Endothelial cell of umbilical vein (primary cell): ENCODE data around the gene SNAI3. TPM values are rescaled to one million over a fixed set of nuclear protein-coding genes. Genes with fewer than 3 reads are reported as not detected.

Source experiments
- BruUV-seq: library from RNA; stranded (reverse); fragments of 400-500 nt; replicated peaks from 2 replicates; lab custom pipeline; 2021; lab: Mats Ljungman, UMichigan
- CTCF ChIA-PET: fragments of 300-600, 350-600 bp; sonication (Branson Sonifier 250); formaldehyde crosslinking; loops from one replicate; lab custom pipeline; 2021; ENCODE audit warnings: antibody characterized with exemption, inconsistent platforms; lab: Charles Lee
- POLR2A ChIA-PET: fragments of 300-600, 350-600 bp; sonication (Branson Sonifier 250); formaldehyde crosslinking; loops from one replicate; lab custom pipeline; 2021; ENCODE audit warnings: antibody characterized with exemption, inconsistent platforms; lab: Charles Lee
- DNase-seq: peaks from one replicate; pipeline ENCODE4 v3.0.0-alpha.2; 2011; ENCODE audit warnings: low read depth, low spot score
- FAIRE-seq: peaks from 2 replicates; lab custom pipeline; 2011; peaks lifted over from hg19 to GRCh38; lab: Jason Lieb, UNC
- H2AFZ ChIP-seq: 2 replicates; pipeline ENCODE4 v1.6.0; 2012; ENCODE audit warnings: low read depth, low read length, control low read depth, inconsistent platforms
- H3K27ac ChIP-seq: 2 replicates; pipeline ENCODE4 v1.5.1; 2011; ENCODE audit warnings: low read depth, mild to moderate bottlenecking, control low read depth, low read length, moderate library complexity; ENCODE audit not compliant: insufficient read depth
- H3K27me3 ChIP-seq, 2 experiments: 2 replicates each; pipeline versions ENCODE4 v1.6.0 to v1.6.1; 2011; ENCODE audit warnings: low read length in 2 of 2, mixed read lengths in 1 of 2; ENCODE audit not compliant: control insufficient read depth in 2 of 2, insufficient read depth in 2 of 2
- H3K36me3 ChIP-seq, 2 experiments: 2 replicates in 1 of 2; 3 replicates in 1 of 2; pipeline ENCODE4 v1.5.1; 2011; ENCODE audit warnings: low read length in 2 of 2, mild to moderate bottlenecking in 1 of 2, moderate library complexity in 1 of 2; ENCODE audit not compliant: control insufficient read depth in 2 of 2, insufficient read depth in 2 of 2; ENCODE audit errors: extremely low read depth in 1 of 2
- H3K4me1 ChIP-seq: 3 replicates; pipeline ENCODE4 v1.5.1; 2011; ENCODE audit warnings: mild to moderate bottlenecking, low read length; ENCODE audit not compliant: control insufficient read depth, insufficient read depth; ENCODE audit errors: extremely low read depth
- H3K4me2 ChIP-seq: 2 replicates; pipeline ENCODE4 v1.6.1; 2011; ENCODE audit warnings: low read length, control low read depth, mixed read lengths; ENCODE audit not compliant: insufficient read depth
- H3K4me3 ChIP-seq, 3 experiments: fragments of 200-600 bp in 1 of 3; sonication (generic), shearing (Covaris generic) in 1 of 3; replicated peaks in 1 of 3; 2 replicates each; pipeline ENCODE4 v1.5.1; 2011 to 2016; ENCODE audit warnings: control low read depth in 3 of 3, low read length in 3 of 3, mild to moderate bottlenecking in 2 of 3, inconsistent platforms in 1 of 3, low read depth in 1 of 3, moderate library complexity in 1 of 3; ENCODE audit not compliant: insufficient read depth in 1 of 3
- H3K79me2 ChIP-seq: 2 replicates; pipeline ENCODE4 v1.6.0; 2012; ENCODE audit warnings: low read length, inconsistent platforms; ENCODE audit not compliant: control insufficient read depth, insufficient read depth
- H3K9ac ChIP-seq: replicated peaks from 2 replicates; pipeline ENCODE3; 2011; ENCODE audit warnings: low read length, control low read depth; ENCODE audit not compliant: insufficient read depth; ENCODE audit errors: extremely low read depth
- H3K9me1 ChIP-seq: replicated peaks from 3 replicates; pipeline ENCODE4 v1.6.0; 2011; ENCODE audit warnings: mild to moderate bottlenecking, low read length; ENCODE audit not compliant: control insufficient read depth, insufficient read depth; ENCODE audit errors: extremely low read depth
- H3K9me3 ChIP-seq: replicated peaks from 2 replicates; pipeline ENCODE4 v1.5.1; 2012; ENCODE audit warnings: low read length, inconsistent platforms; ENCODE audit not compliant: control insufficient read depth, insufficient read depth
- H4K20me1 ChIP-seq: replicated peaks from 2 replicates; pipeline ENCODE3; 2011; ENCODE audit warnings: mild to moderate bottlenecking, low read length; ENCODE audit not compliant: control insufficient read depth, insufficient read depth; ENCODE audit errors: extremely low read depth
- CTCF ChIP-seq, 2 donors: IDR thresholded peaks; 1 replicate in 1 of 2; 2 replicates in 1 of 2; pipeline ENCODE4 v1.5.1; 2011; ENCODE audit warnings: low read length in 2 of 2, mild to moderate bottlenecking in 2 of 2, moderate library complexity in 2 of 2, control low read depth in 1 of 2, inconsistent platforms in 1 of 2, low read depth in 1 of 2; ENCODE audit not compliant: insufficient read depth in 1 of 2; ENCODE audit errors: extremely low read depth in 1 of 2
- EZH2 ChIP-seq: IDR thresholded peaks from 2 replicates; pipeline ENCODE4 v1.6.1; 2012; ENCODE audit warnings: borderline replicate concordance, low read depth, mild to moderate bottlenecking, moderate library complexity, low read length, inconsistent platforms; ENCODE audit not compliant: severe bottlenecking
- FOS ChIP-seq: IDR thresholded peaks from 2 replicates; pipeline ENCODE4 v1.6.1; 2011; ENCODE audit warnings: mild to moderate bottlenecking, low read length, moderate library complexity, borderline replicate concordance; ENCODE audit not compliant: insufficient read depth
- GATA2 ChIP-seq: IDR thresholded peaks from 2 replicates; pipeline ENCODE4 v1.7.0; 2011; ENCODE audit warnings: low read depth, mild to moderate bottlenecking, moderate library complexity, mixed read lengths, low read length; ENCODE audit not compliant: insufficient read length, insufficient read depth
- JUN ChIP-seq: IDR thresholded peaks from 2 replicates; pipeline ENCODE4 v1.6.1; 2011; ENCODE audit warnings: borderline replicate concordance, low read depth; ENCODE audit not compliant: insufficient read length, insufficient read depth
- MYC ChIP-seq: IDR thresholded peaks from one replicate; pipeline ENCODE4 v1.6.1; 2011; ENCODE audit warnings: mild to moderate bottlenecking, low read depth, low read length
- POLR2A ChIP-seq: IDR thresholded peaks from 2 replicates; pipeline ENCODE4 v1.6.1; 2012; ENCODE audit warnings: low read depth, mild to moderate bottlenecking, control low read depth, low read length
- POLR2AphosphoS5 ChIP-seq: IDR thresholded peaks from 2 replicates; pipeline ENCODE4 v1.6.1; 2012; ENCODE audit warnings: low read depth, mild to moderate bottlenecking, control low read depth, low read length, moderate library complexity; ENCODE audit not compliant: insufficient read depth
- dilution Hi-C: fragments of 300-500 bp; cut with MboI; formaldehyde crosslinking; loops from one replicate; pipeline ENCODE4 v1.15.0; 2019; ENCODE audit warnings: low sequenced_read_pairs; ENCODE audit not compliant: extremely low pct_ligation_motif_present
- intact Hi-C: fragments of 100-400 bp; cut with micrococcal nuclease; formaldehyde crosslinking; loops from one replicate; pipeline ENCODE4 v1.10.0; 2022
- polyA plus RNA-seq, 4 experiments: library from polyadenylated mRNA; depleted of rRNA in 3 of 4; stranded (reverse) in 3 of 4; unstranded in 1 of 4; fragments of >200 nt; gene quantifications; 2 replicates each; pipeline versions ENCODE4 v1.2.1 to v1.2.3, GENCODE V29; 2011 to 2012; ENCODE audit warnings: missing spikeins in 1 of 4
- total RNA-seq: library from RNA; stranded (reverse); gene quantifications from 2 replicates; pipeline ENCODE4 v1.2.3, GENCODE V29; 2021

SNAI3 gene
- total and polyA plus RNA-seq, 2 donors (not counting 3 experiments of a cell fraction or from before 2014, with no cell fraction given), result 0.30 to 0.31 TPM

GRCh38 chr16:88630941-88631340 lies 55.4 kb downstream of the SNAI3 start:
- Histone ChIP-seq H3K9ac (no peak overlapping the region), H4K20me1 (no peaks in the 10 kb centered on the region), H2AFZ (no peak overlapping the region), H3K27me3 (no peaks in the 10 kb centered on the region), H3K4me3 (no peak overlapping the region), H3K36me3 (peaks cover 2 to 16% of the 10 kb centered on the region in 2 experiments), H3K27ac (no peak overlapping the region), H3K9me3 (no peaks in the 10 kb centered on the region), H3K9me1 (no peaks in the 10 kb centered on the region), H3K4me2 (no peak overlapping the region), H3K4me1 (peaks cover 8% of the 10 kb centered on the region), H3K79me2 (no peaks in the 10 kb centered on the region)
- dilution Hi-C loops, result no loop called here
- POLR2A ChIA-PET, result no interaction called here
- intact Hi-C loops, result no loop called here
- BruUV-seq, result no TSS peak
- CTCF ChIA-PET, result no interaction called here
- DNase-seq (no peak), FAIRE-seq (no peak)
- TF ChIP-seq POLR2A (no peak), MYC (no peak), GATA2 (no peak), FOS (no peak)

GRCh38 chr16:88630433-88630832 lies 55.9 kb downstream of the SNAI3 start:
- BruUV-seq, result no TSS peak
- CTCF ChIA-PET, result no interaction called here
- dilution Hi-C loops, result no loop called here

More at GRCh38 chr16:88630433-88630832, 55.9 kb downstream of the SNAI3 start:
- POLR2A ChIA-PET, result no interaction called here
- TF ChIP-seq CTCF (IDR thresholded peaks at IDR 0.05; ENCODE audit: extremely low read depth in 1 of 2, insufficient read depth in 1 of 2, low read depth in 1 of 2, low read length in 2 of 2) (no peak), EZH2 (no peak), FOS (no peak), POLR2AphosphoS5 (no peak), MYC (no peak), JUN (no peak), POLR2A (no peak), GATA2 (no peak)
- Histone ChIP-seq H3K4me2 (no peak overlapping the region), H3K79me2 (no peaks in the 10 kb centered on the region), H3K9ac (no peak overlapping the region), H3K27me3 (no peaks in the 10 kb centered on the region), H3K9me1 (no peaks in the 10 kb centered on the region), H3K9me3 (no peaks in the 10 kb centered on the region), H3K36me3 (peaks cover 2 to 17% of the 10 kb centered on the region in 2 experiments), H4K20me1 (no peaks in the 10 kb centered on the region), H3K27ac (no peak overlapping the region), H2AFZ (no peak overlapping the region), H3K4me3 (no peak overlapping the region), H3K4me1 (peaks cover 8% of the 10 kb centered on the region)
- intact Hi-C loops, result no loop called here
- DNase-seq, result no peak
- no peak for FAIRE-seq
